Neural progenitor cell (in vitro differentiated cells): ENCODE results near the gene GAB2.

Source experiments
- EZH2 ChIP-seq: fragments of 200-600 bp; sonication (generic); IDR thresholded peaks from 2 replicates; pipeline ENCODE4 v1.6.1; 2017; ENCODE audit warnings: antibody characterized with exemption, mild to moderate bottlenecking, moderate library complexity
- EZH2phosphoT487 ChIP-seq: fragments of 200-600 bp; sonication (generic); IDR thresholded peaks from 2 replicates; pipeline ENCODE4 v1.6.1; 2017; ENCODE audit warnings: antibody characterized with exemption
- TF ChIP-seq, protein P1 (sequence below): fragments of 200-600 bp; sonication (generic); IDR thresholded peaks from 2 replicates; pipeline ENCODE4 v1.5.1; 2017; ENCODE audit warnings: antibody characterized with exemption, mild to moderate bottlenecking

DNA sequence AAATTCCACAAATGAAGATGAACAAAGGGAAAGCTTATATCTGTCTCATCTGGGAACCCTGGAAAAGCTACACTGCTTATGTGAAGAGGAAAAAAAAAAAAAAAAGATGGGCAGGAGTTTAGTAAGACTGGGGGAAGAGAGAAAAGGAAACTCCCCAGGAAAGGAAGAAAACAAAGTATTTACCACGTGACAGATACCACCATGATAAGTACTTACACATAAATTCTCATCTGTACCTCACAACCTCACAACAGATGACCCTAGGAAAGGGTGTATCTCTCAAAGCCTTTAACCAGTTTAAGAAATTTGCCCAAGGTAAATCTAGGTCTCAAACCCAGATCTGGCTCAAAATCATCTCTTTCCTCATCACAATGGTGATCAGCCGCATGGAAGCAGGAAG, 77.1 kb downstream of the GAB2 start:
- TF ChIP-seq, protein P1, sequence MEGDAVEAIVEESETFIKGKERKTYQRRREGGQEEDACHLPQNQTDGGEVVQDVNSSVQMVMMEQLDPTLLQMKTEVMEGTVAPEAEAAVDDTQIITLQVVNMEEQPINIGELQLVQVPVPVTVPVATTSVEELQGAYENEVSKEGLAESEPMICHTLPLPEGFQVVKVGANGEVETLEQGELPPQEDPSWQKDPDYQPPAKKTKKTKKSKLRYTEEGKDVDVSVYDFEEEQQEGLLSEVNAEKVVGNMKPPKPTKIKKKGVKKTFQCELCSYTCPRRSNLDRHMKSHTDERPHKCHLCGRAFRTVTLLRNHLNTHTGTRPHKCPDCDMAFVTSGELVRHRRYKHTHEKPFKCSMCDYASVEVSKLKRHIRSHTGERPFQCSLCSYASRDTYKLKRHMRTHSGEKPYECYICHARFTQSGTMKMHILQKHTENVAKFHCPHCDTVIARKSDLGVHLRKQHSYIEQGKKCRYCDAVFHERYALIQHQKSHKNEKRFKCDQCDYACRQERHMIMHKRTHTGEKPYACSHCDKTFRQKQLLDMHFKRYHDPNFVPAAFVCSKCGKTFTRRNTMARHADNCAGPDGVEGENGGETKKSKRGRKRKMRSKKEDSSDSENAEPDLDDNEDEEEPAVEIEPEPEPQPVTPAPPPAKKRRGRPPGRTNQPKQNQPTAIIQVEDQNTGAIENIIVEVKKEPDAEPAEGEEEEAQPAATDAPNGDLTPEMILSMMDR = no peak
- TF ChIP-seq EZH2phosphoT487 (no peak), EZH2 (no peak)
